ENCODE results near the gene SERPINB8.

The SERPINB8 gene

GRCh38 chr18:63949068-63949737 is 20.7 kb upstream of the SERPINB8 start, which contains the start of gene HMSD:
Gene HMSD, plus strand, starts transcription at chr18:63949301. Its CDS starts 4,155 bp downstream, at chr18:63953456.
- Histone ChIP-seq H3K4me3 (ENCODE audit: low read length) (no peak within 1 kb of the TSS), H3K9me3 (ENCODE audit: low read length) (peaks cover 2% of the 10 kb centered on the region), H3K4me1 (ENCODE audit: insufficient read depth, low read length) (no peaks in the 10 kb centered on the region), H3K27me3 (ENCODE audit: insufficient read depth, low read length) (peaks cover 12% of the 10 kb centered on the region), H3K36me3 (ENCODE audit: insufficient read depth, low read length) (no peaks in the 10 kb centered on the region), H2AFZ (ENCODE audit: low read depth, low read length) (no peak within 1 kb of the TSS)

GRCh38 chr18:63951302-63951705 is 18.6 kb upstream of the SERPINB8 start:
- no peak overlapping the region for H3K4me3 ChIP-seq (ENCODE audit: low read length)
- H3K9me3 ChIP-seq (ENCODE audit: low read length): peaks cover 2% of the 10 kb centered on the region
- H3K27me3 ChIP-seq (ENCODE audit: insufficient read depth, low read length): peaks cover 16% of the 10 kb centered on the region
- no peaks in the 10 kb centered on the region for H3K4me1 ChIP-seq (ENCODE audit: insufficient read depth, low read length)
- no peak overlapping the region for H2AFZ ChIP-seq (ENCODE audit: low read depth, low read length)
- no peaks in the 10 kb centered on the region for H3K36me3 ChIP-seq (ENCODE audit: insufficient read depth, low read length)

DNA sequence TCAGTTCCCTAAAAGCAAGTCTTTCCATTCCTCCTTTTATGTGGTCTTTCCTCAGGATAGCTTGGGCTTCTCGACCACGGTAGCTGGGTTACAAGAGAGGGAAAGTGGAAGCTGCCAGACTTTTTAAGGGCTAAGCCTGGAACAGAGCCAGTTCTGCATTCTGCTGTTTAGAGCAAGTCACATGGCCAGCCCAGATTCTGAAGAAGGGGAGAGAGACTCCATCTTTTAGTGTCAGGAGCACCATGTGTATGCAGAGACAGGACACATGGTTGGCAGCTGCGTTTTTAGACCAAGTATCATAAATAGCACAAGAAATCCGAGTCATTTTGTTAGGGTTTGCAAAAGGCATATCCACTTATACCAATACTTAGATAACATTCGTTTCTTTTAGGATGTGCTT is 16.1 kb upstream of the SERPINB8 start:
- no peaks in the 10 kb centered on the region for H3K4me1 ChIP-seq (ENCODE audit: insufficient read depth, low read length)
- peaks cover 11% of the 10 kb centered on the region for H3K27me3 ChIP-seq (ENCODE audit: insufficient read depth, low read length)
- H3K36me3 ChIP-seq (ENCODE audit: insufficient read depth, low read length): no peaks in the 10 kb centered on the region
- H2AFZ ChIP-seq (ENCODE audit: low read depth, low read length): no peak overlapping the region
- H3K4me3 ChIP-seq (ENCODE audit: low read length): no peak overlapping the region
- H3K9me3 ChIP-seq (ENCODE audit: low read length): peaks cover 2% of the 10 kb centered on the region

DNA sequence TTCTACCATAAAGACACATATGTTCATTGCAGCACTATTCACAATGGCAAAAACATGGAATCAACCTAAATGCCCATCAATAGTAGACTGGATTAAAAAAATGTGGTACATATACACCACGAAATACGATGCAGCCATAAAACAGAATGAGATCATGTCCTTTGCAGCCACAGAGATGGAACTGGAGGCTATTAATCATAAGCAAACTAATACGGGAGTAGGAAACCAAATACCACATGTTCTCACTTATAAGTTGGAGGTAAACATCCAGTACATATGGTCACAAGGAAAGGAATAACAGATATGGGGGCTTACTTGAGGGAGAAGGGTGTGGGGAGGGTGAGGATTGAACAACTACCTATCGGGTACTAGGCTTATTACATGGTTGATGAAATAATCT is 13.1 kb upstream of the SERPINB8 start:
- no peak overlapping the region for H2AFZ ChIP-seq (ENCODE audit: low read depth, low read length)
- peaks cover 6% of the 10 kb centered on the region for H3K27me3 ChIP-seq (ENCODE audit: insufficient read depth, low read length)
- H3K4me1 ChIP-seq (ENCODE audit: insufficient read depth, low read length): no peaks in the 10 kb centered on the region
- H3K36me3 ChIP-seq (ENCODE audit: insufficient read depth, low read length): no peaks in the 10 kb centered on the region
- no peak overlapping the region for H3K4me3 ChIP-seq (ENCODE audit: low read length)
- H3K9me3 ChIP-seq (ENCODE audit: low read length): no peaks in the 10 kb centered on the region

DNA sequence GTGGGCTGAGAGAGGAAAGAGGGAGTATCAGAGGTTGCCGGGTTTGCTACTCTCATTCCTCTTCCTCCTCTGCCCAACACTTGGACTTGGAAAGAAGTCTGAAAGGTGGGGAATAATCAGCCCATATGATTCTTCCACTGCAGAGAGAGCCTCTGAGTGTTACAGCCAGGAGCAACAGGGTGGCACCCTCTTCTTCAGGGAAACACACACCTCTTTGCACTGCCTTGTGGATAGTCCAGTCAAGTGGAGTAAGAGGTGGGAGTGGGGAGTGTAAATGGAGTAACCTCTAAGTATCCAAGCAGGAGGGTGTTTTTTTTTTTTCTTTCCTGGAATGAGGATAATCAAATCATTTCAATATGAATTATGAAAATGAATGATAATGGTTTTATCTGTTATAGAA is 9.0 kb upstream of the SERPINB8 start:
- Histone ChIP-seq H3K36me3 (ENCODE audit: insufficient read depth, low read length) (no peaks in the 10 kb centered on the region), H2AFZ (ENCODE audit: low read depth, low read length) (no peak overlapping the region), H3K4me1 (ENCODE audit: insufficient read depth, low read length) (no peaks in the 10 kb centered on the region), H3K27me3 (ENCODE audit: insufficient read depth, low read length) (peaks cover 3% of the 10 kb centered on the region), H3K9me3 (ENCODE audit: low read length) (no peaks in the 10 kb centered on the region), H3K4me3 (ENCODE audit: low read length) (no peak overlapping the region)

GRCh38 chr18:63961435-63961980 is 8.4 kb upstream of the SERPINB8 start:
- H3K4me3 ChIP-seq (ENCODE audit: low read length): no peak overlapping the region
- peaks cover 3% of the 10 kb centered on the region for H3K27me3 ChIP-seq (ENCODE audit: insufficient read depth, low read length)

GRCh38 chr18:63962137-63962536 is 7.7 kb upstream of the SERPINB8 start:
- peaks cover 3% of the 10 kb centered on the region for H3K27me3 ChIP-seq (ENCODE audit: insufficient read depth, low read length)
- no peaks in the 10 kb centered on the region for H3K4me1 ChIP-seq (ENCODE audit: insufficient read depth, low read length)
- H3K36me3 ChIP-seq (ENCODE audit: insufficient read depth, low read length): no peaks in the 10 kb centered on the region
- H3K9me3 ChIP-seq (ENCODE audit: low read length): no peaks in the 10 kb centered on the region
- no peak overlapping the region for H2AFZ ChIP-seq (ENCODE audit: low read depth, low read length)
- no peak overlapping the region for H3K4me3 ChIP-seq (ENCODE audit: low read length)

More at GRCh38 chr18:63961435-63961980, 8.4 kb upstream of the SERPINB8 start:
- no peak overlapping the region for H2AFZ ChIP-seq (ENCODE audit: low read depth, low read length)
- no peaks in the 10 kb centered on the region for H3K36me3 ChIP-seq (ENCODE audit: insufficient read depth, low read length)
- no peaks in the 10 kb centered on the region for H3K4me1 ChIP-seq (ENCODE audit: insufficient read depth, low read length)
- H3K9me3 ChIP-seq (ENCODE audit: low read length): no peaks in the 10 kb centered on the region

DNA sequence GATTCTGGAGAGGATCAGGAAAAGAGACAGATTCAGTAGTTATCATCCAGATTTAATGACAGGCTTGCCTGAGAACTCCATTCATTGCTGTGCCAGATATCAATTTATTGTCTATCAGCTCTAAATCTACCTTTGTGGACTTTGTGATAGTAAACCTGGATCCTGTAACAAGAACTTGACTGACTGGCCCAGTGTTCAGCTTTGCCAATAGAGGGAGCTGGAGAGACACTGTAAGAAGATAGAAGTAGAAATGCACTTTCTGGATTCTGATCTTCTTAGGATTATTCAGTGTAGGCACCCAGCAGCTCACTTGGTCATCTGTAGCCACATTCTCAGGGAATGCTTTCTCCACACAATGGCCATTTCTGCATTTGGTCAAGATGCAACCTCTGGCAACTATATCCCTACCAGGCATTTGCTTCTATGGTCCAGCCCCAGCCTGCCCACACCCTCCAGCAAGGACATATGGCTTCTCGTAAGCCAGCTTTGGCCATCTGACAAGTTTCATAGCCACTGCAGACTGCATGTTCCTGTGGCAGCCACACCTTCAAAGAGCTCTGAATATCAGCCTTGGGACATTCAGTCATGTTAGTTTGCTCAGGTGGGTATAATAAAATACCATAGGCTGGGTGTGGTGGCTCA is 6.1 kb upstream of the SERPINB8 start:
- Histone ChIP-seq H3K36me3 (ENCODE audit: insufficient read depth, low read length) (no peaks in the 10 kb centered on the region), H3K27me3 (ENCODE audit: insufficient read depth, low read length) (peaks cover 3% of the 10 kb centered on the region), H3K9me3 (ENCODE audit: low read length) (no peaks in the 10 kb centered on the region), H3K4me3 (ENCODE audit: low read length) (no peak overlapping the region), H3K4me1 (ENCODE audit: insufficient read depth, low read length) (no peaks in the 10 kb centered on the region), H2AFZ (ENCODE audit: low read depth, low read length) (no peak overlapping the region)

- Histone ChIP-seq H3K4me3 (ENCODE audit: low read length) (no peak overlapping the region), H3K4me1 (ENCODE audit: insufficient read depth, low read length) (peaks cover 6% of the 10 kb centered on the region), H3K9me3 (ENCODE audit: low read length) (no peaks in the 10 kb centered on the region), H3K36me3 (ENCODE audit: insufficient read depth, low read length) (no peaks in the 10 kb centered on the region), H2AFZ (ENCODE audit: low read depth, low read length) (no peak overlapping the region), H3K27me3 (ENCODE audit: insufficient read depth, low read length) (peaks cover 3% of the 10 kb centered on the region)
Observed at GRCh38 chr18:63964908-63965307, 5.0 kb upstream of the SERPINB8 start.

- peaks cover 8% of the 10 kb centered on the region for H3K4me1 ChIP-seq (ENCODE audit: insufficient read depth, low read length)
- H3K36me3 ChIP-seq (ENCODE audit: insufficient read depth, low read length): no peaks in the 10 kb centered on the region
- H3K27me3 ChIP-seq (ENCODE audit: insufficient read depth, low read length): peaks cover 3% of the 10 kb centered on the region
- no peak overlapping the region for H3K4me3 ChIP-seq (ENCODE audit: low read length)
- no peaks in the 10 kb centered on the region for H3K9me3 ChIP-seq (ENCODE audit: low read length)
- H2AFZ ChIP-seq (ENCODE audit: low read depth, low read length): no peak overlapping the region
Observed at GRCh38 chr18:63965716-63966330, 4.1 kb upstream of the SERPINB8 start.

DNA sequence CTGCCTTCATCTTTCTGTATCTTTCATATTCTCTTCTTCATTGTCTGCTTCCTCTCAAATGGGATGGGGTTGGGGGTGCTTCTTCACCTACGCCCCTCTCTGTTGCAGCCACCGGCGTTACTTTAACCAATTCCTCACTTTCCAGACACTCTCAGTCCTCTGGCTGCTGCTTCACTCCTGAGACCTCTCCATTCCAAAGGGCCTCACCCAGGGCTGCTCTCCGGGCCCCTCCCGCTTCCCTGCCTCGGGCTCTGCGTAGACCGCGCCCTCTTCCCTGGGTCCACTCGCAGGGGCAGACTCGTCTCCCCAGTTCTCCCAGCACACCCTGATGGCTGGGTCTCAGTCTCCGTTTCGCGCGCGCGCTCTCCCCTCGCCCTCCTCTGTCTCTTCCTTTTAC is 926 bp downstream of the SERPINB8 start:
- H2AFZ ChIP-seq (ENCODE audit: low read depth, low read length): peak overlapping the region; percentile 90
- no peaks in the 10 kb centered on the region for H3K27me3 ChIP-seq (ENCODE audit: insufficient read depth, low read length)
- no peaks in the 10 kb centered on the region for H3K36me3 ChIP-seq (ENCODE audit: insufficient read depth, low read length)
- H3K9me3 ChIP-seq (ENCODE audit: low read length): no peaks in the 10 kb centered on the region
- H3K4me3 ChIP-seq (ENCODE audit: low read length): peak overlapping the region; percentile 83
- H3K4me1 ChIP-seq (ENCODE audit: insufficient read depth, low read length): peaks cover 18% of the 10 kb centered on the region

GRCh38 chr18:63971320-63972001 is 1.6 kb downstream of the SERPINB8 start:
- H3K27me3 ChIP-seq (ENCODE audit: insufficient read depth, low read length): no peaks in the 10 kb centered on the region
- no peaks in the 10 kb centered on the region for H3K9me3 ChIP-seq (ENCODE audit: low read length)
- H2AFZ ChIP-seq (ENCODE audit: low read depth, low read length): no peak overlapping the region
- H3K4me1 ChIP-seq (ENCODE audit: insufficient read depth, low read length): peaks cover 18% of the 10 kb centered on the region
- H3K4me3 ChIP-seq (ENCODE audit: low read length): peak overlapping the region; percentile 83
- no peaks in the 10 kb centered on the region for H3K36me3 ChIP-seq (ENCODE audit: insufficient read depth, low read length)

DNA sequence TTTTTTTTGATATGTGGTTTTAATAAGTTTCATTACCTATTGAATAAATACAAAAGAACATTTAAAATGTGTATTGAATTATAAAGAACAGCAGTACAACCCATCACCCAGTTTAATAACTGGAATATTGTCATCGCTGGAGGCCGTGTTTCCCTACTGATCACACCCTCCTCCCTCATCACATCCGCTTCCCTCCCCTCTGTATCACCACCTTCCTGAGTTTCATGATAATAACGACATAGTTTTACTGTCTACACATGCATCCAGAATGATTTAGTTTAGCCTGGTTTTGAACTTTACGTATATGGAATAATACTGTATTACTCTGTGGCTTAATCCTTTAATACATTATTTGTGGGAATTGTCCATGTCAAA is 2.1 kb downstream of the SERPINB8 start:
- Histone ChIP-seq H3K4me3 (ENCODE audit: low read length) (no peak overlapping the region), H2AFZ (ENCODE audit: low read depth, low read length) (no peak overlapping the region), H3K27me3 (ENCODE audit: insufficient read depth, low read length) (no peaks in the 10 kb centered on the region), H3K4me1 (ENCODE audit: insufficient read depth, low read length) (peaks cover 18% of the 10 kb centered on the region), H3K36me3 (ENCODE audit: insufficient read depth, low read length) (no peaks in the 10 kb centered on the region), H3K9me3 (ENCODE audit: low read length) (no peaks in the 10 kb centered on the region)
